HG03139 (cell line): Measurements from ENCODE around the gene PIGB.
"Not testable (repeated sequence)": the region's sequence is repeated elsewhere in the genome, so short reads cannot be mapped to it uniquely, and the experiment has no call there.

Experiments
- ATAC-seq: cut with Tn5 transposase; IDR thresholded peaks from one replicate; pipeline ENCODE4 v1.9.1; 2021; ENCODE audit not compliant: unreplicated experiment

PIGB gene

GRCh38 chr15:55297315-55297714 is 21.7 kb upstream of the PIGB start:
- no peak for ATAC-seq

- ATAC-seq, result not testable (repeated sequence)
These were observed 16.2 kb upstream of the PIGB start for GRCh38 chr15:55302801-55303200.

GRCh38 chr15:55319537-55320237 is 665 bp downstream of the PIGB start:
- peak; percentile 36 for ATAC-seq

- ATAC-seq, result no peak
These were observed 1.2 kb downstream of the PIGB start for GRCh38 chr15:55320238-55320550.

- no peak for ATAC-seq
These were observed 1.9 kb downstream of the PIGB start for GRCh38 chr15:55320963-55321362.

GRCh38 chr15:55322467-55322866 is 3.4 kb downstream of the PIGB start:
- ATAC-seq, result no peak

- ATAC-seq, result no peak
These were observed 8.4 kb downstream of the PIGB start for GRCh38 chr15:55327387-55327786.

GRCh38 chr15:55334371-55334770 is 15.3 kb downstream of the PIGB start:
- no peak for ATAC-seq

- no peak for ATAC-seq
These were observed 16.0 kb downstream of the PIGB start for GRCh38 chr15:55334997-55335396.

- ATAC-seq, result no peak
These were observed 18.1 kb downstream of the PIGB start for GRCh38 chr15:55337160-55337559.

GRCh38 chr15:55343168-55343567 is 24.1 kb downstream of the PIGB start:
- no peak for ATAC-seq

GRCh38 chr15:55344206-55344605 is 25.2 kb downstream of the PIGB start:
- ATAC-seq, result no peak

- no peak for ATAC-seq
These were observed 29.3 kb downstream of the PIGB start for GRCh38 chr15:55348281-55348778.

GRCh38 chr15:55349282-55349681 is 30.3 kb downstream of the PIGB start:
- no peak for ATAC-seq

GRCh38 chr15:55353025-55353424 is 34.0 kb downstream of the PIGB start:
- no peak for ATAC-seq

GRCh38 chr15:55356985-55357585 is 38.1 kb downstream of the PIGB start:
- ATAC-seq, result no peak

- ATAC-seq, result no peak
These were observed 38.8 kb downstream of the PIGB start for GRCh38 chr15:55357774-55358173.

GRCh38 chr15:55358471-55358870 is 39.4 kb downstream of the PIGB start:
- ATAC-seq, result no peak

GRCh38 chr15:55360256-55360655 is 41.2 kb downstream of the PIGB start:
- ATAC-seq, result no peak

GRCh38 chr15:55361048-55361447 is 42.0 kb downstream of the PIGB start:
- no peak for ATAC-seq

GRCh38 chr15:55362641-55363040 is 43.6 kb downstream of the PIGB start:
- ATAC-seq, result no peak

GRCh38 chr15:55366981-55367380 is 48.0 kb downstream of the PIGB start:
- ATAC-seq, result no peak
